Measurements from ENCODE around the gene SUDS3.
"Not testable (repeated sequence)": the region's sequence is repeated elsewhere in the genome, so short reads cannot be mapped to it uniquely, and the experiment has no call there.

Gene SUDS3, protein sequence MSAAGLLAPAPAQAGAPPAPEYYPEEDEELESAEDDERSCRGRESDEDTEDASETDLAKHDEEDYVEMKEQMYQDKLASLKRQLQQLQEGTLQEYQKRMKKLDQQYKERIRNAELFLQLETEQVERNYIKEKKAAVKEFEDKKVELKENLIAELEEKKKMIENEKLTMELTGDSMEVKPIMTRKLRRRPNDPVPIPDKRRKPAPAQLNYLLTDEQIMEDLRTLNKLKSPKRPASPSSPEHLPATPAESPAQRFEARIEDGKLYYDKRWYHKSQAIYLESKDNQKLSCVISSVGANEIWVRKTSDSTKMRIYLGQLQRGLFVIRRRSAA

DNA sequence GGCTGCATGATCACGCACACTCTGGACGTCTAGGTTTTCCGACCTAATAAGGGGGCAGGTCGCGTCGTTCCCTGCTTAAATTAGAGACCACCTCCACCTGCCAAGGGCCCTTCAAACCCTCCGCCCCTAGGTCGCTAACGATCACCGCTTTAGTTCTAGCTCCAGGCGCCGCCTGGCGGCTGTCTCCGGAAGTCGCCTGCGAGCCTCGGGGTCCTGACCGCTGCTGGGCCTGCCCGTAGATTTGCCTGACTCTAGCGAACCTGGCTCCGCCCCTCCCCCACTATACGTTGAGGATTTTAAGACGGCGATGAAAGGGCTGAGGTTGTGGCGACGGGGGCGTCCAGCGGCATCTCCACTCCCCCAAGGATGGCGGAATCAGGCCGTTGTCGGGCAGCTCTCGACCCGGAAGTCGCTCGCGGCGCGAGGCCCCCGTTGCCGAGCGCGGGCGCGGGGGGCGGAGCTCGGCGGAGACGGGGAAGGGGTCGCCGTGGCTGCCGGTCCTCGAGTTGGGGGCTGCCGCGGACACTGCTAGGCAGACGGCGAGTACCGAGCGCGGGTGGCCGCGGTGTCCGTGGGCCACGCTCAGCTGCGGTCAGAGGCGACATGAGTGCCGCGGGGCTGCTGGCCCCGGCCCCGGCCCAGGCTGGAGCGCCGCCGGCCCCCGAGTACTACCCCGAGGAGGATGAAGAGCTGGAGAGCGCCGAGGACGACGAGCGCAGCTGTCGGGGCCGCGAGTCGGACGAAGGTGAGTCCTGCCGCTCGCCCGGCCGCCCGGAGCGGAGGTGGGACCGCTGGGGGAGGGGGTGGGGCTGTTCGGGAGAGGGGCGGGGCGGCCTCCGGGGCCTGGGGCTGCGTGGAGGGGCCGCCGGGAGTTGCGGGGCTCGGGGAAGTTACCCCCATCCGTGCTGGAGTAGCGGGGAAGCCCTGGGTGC is at the start of gene SUDS3:
Gene SUDS3 (plus strand): TSS at position 467 of the 932 bp plus-strand sequence. CDS start 137 bp downstream, at position 604.
- DNase-seq: peak; percentile 90

DNA sequence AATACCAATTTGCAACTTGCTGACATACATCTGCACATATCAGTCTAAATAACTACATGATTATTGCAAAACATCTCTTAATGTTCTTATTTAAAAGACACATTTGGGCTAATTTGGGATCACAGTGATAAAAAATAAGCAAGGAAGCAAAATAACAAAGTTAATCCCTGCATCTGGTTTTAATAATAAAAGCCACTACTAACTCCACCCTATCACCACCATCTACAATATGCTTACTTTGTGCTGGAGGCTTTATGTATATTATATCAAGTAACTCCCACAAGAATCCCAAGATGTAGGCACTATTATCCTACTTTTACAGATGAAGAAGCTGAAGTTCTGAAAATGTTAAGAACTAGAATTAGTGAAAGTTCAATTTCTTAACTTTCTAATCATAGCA is 49.4 kb upstream of the SUDS3 start:
- DNase-seq: no peak

DNA sequence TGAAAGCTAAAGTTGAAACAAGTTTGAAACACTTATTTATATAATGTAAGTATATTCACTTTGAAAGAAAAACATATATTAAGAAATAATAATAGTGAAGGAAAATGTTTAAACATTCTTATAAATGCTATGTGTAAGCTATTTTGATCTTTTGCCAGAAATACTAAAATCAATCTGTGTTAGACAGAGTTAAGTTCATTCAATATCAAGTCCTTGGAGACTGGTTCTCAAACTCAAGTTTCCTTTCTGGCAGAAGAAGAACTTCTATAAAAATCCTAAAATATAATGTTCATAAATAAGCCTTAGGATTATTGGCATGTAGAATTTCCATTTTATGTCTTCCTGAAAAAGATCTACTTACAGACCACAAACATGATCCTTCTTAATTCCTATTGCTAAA is 49.0 kb upstream of the SUDS3 start:
- no peak for DNase-seq

DNA sequence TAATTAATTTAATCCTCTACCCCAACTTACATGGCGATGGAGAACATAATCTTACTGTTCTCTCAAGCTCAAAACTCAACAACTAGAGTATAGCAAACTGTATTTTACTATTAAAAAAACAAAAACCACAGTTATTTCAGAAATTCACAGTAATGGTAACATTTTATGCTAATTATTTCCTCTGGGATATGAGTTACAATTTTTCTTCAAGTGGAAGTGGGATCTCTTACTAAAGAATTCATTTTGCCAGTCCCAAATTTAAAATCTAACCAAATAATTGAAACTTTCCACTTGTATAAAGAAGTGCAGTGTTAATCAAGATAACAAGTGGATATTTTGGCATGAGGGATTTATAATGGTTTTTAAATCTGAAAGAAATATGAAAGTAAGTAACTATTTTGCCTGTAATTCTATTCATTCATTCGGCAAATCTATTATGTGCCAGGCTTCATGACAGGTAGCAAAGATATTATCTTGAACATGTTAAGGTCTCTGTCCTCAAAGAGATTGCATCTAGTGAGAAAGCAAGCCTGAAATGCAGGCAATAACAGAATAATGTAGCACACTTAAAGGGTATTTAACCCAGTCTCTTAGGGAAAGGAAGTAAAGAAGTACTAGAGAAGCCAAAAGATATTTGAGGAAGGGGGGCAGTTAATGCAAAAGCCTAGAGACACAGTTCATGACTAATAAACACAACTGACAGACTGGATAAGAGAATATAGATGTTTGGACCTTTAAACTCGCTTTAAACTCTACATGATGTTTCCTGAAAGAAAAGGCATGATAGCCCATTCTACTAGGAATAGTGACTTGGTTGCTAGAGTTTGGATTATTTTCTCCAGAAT is 47.6 kb upstream of the SUDS3 start:
- DNase-seq: no peak

DNA sequence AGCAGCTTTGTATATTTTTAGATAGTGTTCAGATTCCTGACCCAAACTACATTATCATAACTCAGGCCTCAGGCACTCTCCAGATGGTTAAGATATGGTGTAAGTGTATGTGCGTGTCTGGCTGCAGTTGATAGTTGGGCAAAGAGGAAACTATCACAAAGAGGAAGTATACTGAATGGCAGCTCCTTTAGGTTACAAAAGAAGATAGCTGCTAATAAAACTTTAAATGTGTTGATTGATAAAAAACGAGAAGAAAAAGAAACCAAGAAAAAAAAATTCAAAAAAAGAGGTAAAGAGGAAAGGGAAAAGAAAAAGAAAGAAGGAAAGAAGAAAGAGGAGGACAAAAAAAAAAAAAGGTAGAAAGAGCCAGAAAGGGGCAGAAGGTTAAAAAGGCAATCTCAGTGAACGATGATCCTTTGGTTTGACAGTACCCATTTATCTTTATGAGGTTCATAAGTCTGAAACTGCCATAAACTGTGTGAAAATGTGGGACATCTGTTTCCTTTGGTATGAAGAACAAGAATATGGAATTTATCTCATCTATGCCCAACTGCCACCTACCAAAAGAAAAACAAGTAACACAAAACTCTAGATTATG is 45.8 kb upstream of the SUDS3 start:
- no peak for DNase-seq

DNA sequence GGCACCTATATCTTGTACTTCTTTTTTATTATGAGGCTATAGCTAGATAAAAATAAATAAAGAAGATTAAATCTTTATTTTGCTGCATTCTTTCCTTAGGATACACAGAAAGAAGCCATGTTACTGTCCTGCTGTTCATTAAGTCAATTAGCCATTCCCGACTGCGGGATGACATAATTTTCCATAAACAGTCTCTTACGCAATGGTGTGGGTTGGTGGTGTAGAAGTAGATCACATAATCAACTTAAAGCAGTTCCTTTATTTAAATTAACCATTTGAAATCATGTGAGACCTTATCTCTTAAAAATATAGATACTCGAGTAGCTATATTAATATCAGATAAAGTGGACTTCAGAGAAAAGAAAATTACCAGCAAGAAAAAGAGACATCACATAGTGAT is 43.8 kb upstream of the SUDS3 start:
- no peak for DNase-seq

DNA sequence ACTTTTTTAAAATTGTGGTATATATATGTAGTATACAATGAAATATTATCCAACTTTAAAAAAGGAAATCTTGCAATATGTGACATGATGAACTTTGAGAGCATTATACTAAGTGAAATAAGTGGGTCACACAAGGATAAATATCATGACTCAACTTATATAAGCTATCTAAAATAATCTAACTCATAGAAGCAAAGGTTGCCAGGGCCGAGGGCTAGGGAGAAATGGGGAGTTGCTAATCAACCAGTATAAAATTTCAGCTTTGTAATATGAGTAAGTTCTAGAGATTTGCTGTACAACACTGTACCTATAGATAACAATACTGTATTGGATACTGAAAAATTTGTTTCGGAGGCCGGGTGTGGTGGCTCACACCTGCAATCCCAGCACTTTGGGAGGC is 42.1 kb upstream of the SUDS3 start:
- no peak for DNase-seq

DNA sequence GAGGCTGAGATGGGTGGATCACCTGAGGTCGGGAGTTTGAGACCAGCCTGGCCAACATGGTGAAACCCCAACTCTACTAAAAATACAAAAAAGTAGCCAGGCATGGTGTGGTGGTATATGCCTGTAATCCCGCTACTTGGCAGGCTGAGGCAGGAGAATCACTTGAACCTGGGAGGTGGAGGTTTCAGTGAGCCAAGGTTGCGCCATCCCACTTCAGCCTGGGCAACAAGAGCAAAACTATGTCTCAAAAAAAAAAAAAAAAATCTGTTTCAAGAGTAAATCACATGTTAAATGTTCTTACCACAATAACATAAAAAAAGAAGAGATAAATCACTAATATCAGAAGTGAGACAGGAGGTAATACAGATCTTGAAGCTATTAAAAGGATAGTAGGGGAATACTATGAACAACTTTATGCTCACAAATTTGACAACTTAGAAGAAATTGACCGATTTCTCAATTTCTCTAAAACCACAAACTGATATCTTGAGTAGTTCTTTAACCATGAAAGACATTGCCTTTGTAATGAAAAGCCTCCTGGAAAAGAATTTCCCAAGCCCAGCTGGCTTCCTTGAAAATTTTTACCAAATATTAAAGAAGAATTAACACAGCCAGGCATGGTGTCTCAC is 41.3 kb upstream of the SUDS3 start:
- DNase-seq: no peak

DNA sequence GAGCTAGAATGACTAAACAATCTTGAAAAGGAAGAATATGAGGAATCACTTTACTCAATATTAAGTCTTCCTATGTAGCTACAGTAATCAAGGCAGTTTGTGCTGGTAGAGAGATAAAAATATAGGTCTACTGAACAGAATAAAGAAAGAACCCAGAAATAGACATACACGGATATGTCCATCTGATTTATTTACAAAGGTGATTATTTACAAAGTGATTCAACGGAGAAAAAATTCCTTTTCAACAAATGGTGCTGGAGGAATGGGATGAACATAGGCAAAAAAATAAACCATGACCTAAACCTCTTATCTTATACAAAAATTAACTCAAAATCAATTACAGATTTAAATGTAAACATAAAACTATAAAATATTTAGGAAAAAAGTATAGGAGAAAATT is 40.2 kb upstream of the SUDS3 start:
- DNase-seq: no peak

DNA sequence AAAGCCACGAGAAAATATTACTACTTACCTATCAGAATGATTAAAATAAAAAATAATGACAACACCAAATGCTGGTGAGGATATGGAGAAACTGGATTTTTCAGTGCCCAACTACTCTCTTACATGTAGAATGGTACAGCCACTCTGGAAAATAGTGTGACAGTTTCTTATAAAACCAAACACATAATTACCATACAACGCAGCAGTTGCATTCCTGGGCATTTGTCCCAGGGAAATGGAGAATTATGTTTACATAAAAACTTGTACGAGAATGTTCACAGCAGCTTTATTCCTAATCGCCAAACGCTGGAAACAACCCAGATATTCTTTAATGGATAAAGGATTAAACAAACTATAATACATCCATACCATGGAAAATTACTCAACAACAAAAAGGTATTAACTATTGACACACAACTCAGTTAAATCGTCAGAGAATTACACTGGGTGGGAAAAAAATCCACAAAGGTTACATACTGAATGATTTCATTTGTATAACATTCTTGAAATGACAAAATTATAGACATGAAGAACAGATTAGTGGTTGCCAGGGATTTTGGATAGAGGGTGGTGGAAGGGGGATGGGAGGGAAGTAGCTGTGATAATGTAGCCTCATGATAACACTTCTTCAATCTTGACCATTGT is 39.0 kb upstream of the SUDS3 start:
- no peak for DNase-seq

DNA sequence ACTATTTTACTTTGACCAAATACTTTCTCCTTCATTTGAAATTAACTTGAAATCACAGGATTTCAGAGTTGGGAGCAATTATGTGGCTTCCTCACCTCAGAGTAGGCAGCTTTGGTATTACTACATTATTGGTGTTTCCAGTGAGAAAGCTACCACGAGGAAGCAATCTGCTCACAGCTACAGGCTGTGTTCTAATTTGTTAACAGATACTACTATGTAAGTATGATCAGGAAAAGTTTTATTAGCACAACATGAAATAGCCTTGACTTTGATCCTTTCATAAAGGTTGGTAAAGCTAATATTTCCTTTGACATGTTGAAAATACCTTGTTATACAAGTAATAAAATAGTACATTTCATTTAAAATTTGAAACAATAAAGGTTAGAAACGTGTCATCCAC is 34.3 kb upstream of the SUDS3 start:
- DNase-seq: no peak

DNA sequence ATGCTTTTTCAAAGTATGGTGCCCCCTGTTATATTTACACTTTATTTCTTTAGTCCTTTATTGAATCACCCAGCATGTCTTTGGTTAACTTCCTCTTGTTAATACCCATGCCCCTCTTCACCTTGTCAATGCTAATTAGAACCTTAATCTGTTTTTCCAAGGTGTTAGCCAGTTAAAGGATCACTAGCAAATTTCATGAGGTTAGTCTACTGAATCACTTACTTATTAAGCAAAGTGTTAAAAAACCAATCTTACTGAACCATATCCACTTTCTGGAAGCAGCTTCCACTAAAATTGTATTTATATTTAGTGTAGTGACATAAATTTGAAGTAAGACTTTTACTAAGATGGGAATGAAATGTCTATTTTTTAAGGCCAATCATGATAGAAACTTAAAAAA is 31.5 kb upstream of the SUDS3 start:
- no peak for DNase-seq

DNA sequence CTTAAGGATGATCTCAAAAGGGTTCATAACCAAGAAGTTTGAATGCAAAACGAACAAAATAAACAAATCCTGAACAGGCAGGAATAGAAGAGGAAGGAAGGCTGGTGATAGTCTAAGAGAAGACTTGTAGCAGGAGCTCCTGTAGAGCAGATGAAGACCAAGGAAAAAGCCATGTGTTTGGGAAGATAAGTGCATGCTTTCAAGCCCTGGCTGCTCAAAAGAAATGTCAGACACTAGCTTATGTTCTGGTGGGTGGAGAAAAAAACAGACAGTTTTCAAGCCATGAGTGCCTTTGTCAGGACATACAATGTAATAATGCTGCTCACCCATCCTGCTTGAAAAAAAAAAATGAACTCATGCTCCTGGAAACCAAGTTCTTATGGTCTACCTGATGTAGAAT is 31.0 kb upstream of the SUDS3 start:
- no peak for DNase-seq

DNA sequence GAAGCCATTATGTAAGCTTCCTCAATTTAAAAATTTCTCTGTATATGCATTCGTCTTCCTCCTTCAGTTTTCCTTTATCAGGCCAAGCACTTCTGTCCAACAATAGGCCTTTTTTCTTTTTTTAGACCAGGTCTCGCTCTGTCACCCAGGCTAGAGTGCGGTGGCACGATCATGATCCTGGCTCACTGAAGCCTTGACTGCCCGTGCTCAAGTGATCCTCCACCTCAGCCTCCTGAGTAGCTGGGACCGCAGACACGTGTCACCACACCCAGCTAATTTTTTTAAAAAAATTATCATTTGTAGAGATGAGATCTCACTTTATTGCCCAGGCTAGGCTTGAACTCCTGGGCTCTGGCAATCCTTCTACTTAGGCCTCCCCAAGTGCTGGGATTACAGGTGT is 29.5 kb upstream of the SUDS3 start:
- DNase-seq: no peak

DNA sequence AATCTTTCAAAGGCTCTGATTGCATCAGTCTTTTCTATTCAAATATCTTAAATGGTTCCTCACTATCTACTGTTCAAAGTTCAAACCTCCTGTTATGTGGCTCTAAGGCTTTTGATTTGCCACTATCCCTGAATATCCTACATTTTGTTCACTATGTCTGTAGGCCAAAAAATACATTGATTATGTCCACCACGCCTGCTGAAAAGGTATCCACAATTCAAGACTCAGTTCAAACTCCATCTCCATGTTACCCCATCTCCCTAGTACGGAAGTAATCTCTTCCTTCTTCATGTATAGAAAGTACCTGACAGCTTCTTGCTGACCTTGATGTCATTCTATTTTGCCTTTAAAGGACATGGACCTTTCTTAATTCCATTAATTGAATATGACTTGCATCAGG is 28.4 kb upstream of the SUDS3 start:
- DNase-seq: no peak

DNA sequence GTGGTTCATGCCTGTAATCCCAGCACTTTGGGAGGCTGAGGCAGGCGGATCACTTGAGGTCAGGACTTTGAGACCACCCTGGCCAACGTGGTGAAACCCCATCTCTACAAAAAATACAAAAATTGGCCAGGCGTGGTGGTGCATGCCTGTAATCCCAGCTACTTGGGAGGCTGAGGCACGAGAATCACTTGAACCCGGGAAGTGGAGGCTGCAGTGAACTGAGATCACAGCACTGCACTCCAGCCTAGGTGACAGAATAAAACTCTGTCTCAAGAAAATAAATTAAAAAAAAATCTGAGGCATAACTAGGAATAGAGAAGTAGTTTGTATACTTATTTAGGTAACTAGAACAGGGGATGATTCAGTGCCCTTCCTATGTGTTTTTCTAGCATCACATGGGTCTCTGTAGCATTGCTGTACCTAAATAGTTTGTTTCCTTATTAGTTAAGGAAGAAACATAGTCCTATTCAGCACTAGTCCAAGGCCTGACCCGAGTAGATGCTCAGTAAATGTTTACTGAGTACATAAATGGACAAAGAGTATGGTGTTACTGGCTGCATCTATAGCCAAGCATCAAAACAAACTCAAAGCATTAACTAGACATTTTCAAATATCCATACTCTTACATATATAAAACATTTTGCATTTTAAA is 25.3 kb upstream of the SUDS3 start:
- no peak for DNase-seq

DNA sequence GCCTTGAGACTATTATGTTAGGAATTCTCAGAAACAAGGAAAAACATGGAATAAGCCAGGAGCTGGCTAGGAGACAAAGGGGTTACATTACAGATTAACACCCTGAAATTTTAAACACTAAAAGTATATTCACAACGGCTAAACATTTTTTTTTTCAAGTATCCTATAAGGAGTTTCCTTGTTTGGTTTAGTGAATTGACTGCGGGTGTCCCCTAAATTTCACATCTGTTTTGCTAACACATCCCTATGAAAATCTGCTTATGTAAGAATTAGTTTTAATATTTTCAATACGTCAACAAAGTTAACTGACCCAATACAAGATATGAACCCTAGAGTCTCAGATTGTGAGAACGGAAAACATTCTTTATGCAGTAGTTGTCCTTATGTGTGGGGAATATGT is 22.6 kb upstream of the SUDS3 start:
- no peak for DNase-seq

DNA sequence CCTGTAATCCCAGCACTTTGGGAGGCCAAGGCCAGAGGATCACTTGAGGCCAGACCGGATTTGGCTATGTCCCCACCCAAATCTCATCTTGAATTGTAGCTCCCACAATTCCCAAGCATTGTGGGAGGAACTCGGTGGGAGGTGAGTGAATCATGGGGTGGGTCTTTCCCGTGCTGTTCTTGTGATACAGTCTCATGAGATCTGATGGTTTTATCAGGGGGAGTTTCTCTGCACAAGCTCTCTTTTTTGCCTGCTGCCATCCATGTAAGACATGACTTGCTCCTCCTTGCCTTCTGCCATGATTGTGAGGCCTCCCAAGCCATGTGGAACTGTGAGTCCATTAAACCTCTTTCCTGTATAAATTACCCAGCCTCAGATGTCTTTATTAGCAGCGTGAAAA is 21.9 kb upstream of the SUDS3 start:
- DNase-seq: not testable (repeated sequence)

DNA sequence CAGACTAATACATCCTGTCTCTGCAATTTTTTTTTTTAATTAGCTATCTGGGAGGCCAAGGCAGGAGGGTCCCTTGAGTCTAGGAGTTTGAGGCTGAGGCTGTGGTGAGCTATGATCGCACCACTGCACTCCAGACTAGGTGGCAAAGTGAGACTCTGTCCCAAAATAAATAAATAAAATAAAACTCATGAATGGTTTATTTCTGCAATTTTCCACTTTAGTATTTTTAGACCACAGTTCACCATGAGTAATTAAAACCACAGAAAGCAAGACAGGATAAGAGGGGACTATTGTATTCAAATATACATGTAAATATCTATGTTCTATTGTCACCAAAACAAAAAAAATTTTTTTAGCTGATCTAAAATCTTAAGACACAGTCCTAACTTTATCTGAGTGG is 21.5 kb upstream of the SUDS3 start:
- DNase-seq: no peak

DNA sequence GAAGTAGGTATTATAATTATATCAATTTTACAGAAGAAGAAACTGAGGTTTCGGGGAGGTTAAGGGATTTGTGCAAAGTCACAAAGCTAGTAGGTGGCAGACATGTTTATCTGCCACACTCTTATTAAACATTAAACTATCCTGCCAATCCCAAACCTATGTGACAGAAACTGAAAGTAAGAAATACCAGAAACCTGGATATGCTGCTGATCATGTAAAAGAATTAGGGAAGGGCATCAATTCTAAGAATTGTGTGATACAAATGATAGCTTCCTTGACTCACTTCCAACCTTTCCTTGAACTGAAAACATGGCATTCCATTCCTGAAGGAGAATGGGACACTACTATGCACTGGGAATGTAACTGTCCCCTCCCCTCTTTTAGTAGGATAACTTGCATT is 20.5 kb upstream of the SUDS3 start:
- no peak for DNase-seq

DNA sequence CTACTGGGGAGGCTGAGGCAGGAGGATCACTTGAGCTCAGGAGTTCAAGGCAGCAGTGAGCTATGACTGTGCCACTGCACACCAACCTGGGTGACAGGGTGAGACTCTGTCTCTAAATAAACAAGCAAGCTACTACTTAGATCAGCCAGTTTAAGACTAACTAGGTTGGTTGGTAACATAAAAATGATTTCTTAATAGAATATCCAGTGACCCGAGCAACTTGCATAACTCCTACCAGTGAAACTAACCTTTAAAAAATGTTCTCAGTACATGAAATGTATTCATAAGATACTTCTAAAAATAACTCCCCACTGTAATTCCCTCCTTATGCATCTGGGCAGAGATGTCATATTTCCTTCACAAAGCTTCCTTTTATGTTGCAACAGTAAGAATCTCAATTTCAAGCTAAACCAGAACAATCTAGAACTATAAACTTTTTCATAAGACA is 19.5 kb upstream of the SUDS3 start:
- no peak for DNase-seq

Data from activated effector memory CD4-positive, alpha-beta T cell treated with Interleukin-2 at 50 U/mL for 16 hours (primary cell).